ENCODE results near the gene SMIM28.

- TF ChIP-seq CTCF (IDR thresholded peaks at IDR 0.05) = no peak
- no peak for TF ChIP-seq POLR2A (IDR thresholded peaks at IDR 0.05)
- TF ChIP-seq EP300 (IDR thresholded peaks at IDR 0.05) = no peak
Measured at GRCh38 chr6:138417493-138418117, 39.9 kb downstream of the SMIM28 start.

All from ovary (tissue), 3 donors.